T follicular helper cell (primary cell): ENCODE data around the gene SLC12A8.
"Not testable (repeated sequence)": the region's sequence is repeated elsewhere in the genome, so short reads cannot be mapped to it uniquely, and the experiment has no call there.

Experiments used
- DNase-seq: peaks from one replicate; pipeline ENCODE4 v3.0.0-alpha.2; 2020; ENCODE audit warnings: low read depth

The SLC12A8 gene

GRCh38 chr3:125112981-125113380 lies 99.6 kb downstream of the SLC12A8 start:
- DNase-seq = no peak

DNA sequence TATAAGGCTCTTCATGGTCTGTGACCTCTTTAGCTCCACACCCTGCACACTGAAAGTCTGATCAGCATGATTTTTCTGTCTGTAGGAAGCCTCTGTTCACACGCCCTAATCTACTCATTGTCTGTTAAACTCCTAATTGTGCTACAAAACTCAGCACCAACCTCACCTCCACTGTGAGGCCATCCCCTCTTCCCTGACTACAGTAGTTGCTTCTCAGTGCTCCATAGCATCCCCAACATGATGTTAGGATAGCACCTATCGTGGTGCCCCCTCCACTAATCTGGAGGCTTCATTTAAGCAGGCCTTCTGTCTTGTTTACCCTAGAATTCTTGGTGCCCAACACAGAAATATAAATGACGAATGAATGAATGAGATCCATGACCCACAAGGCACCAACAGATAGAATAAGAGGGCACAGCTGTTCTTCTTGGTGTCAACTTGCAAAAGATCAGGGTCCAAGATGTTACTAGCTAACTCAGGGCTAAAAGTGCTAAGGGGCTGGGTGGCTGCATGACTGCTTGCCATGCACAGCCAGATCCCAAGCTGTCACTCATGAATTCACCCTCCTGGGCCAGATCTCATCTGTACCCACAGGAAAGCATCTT lies 101.6 kb downstream of the SLC12A8 start:
- DNase-seq = no peak

- DNase-seq = no peak
Measured at GRCh38 chr3:125110016-125110875, 102.3 kb downstream of the SLC12A8 start.

GRCh38 chr3:125109536-125109925 lies 103.0 kb downstream of the SLC12A8 start:
- no peak for DNase-seq

- DNase-seq = no peak
Measured at GRCh38 chr3:125108833-125109535, 103.6 kb downstream of the SLC12A8 start.

DNA sequence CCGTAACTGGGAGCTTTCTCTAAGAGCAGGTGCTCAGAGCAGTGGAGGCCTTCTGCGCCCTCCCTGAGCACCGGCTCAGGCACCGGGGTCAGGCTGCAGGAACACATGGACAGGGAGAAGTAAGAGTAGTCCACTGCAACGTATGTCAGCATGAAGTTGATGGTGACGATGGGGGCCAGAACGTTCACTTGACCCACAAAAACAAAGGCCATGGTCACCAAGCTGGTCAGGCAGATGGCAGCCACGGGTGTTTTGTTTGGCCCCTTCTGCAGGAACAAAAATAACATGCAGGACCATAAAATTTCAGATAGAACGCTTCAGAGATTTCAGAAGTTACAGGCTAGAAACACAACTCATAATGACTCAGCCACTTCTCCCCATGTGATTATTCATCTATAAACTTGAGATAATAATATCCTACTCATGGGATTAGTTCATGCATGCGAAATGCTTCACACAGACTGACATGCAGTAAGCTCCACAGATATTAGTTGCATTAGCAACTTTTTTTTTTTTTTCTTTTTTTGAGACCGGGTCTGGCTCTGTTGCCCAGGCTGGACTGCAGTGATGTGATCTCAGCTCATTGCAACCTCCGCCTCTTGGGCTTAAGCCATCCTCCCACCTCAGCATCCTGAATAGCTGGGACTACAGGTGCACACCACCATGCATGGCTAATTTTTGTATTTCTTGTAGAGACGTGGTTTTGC lies 104.5 kb downstream of the SLC12A8 start:
- DNase-seq = no peak

- no peak for DNase-seq
Measured at GRCh38 chr3:125107363-125107762, 105.2 kb downstream of the SLC12A8 start.

DNA sequence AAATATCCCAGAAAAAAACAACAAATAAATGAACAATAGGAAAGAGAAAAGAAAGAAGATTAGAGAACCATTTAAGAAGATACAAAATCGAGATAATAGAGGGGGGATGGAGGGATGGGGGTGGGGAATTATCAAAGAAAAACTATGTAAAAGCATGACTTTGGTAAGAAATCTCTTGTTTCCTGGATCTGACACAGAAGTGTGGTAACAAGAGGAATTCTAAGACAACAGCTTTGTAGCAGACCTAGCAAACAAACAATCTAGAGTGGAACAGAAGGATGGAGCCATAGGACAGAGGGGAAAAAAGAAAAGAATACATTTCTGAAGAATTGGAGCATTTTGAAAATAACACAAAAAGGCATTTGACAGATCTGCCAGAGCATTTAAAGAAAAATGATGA lies 107.4 kb downstream of the SLC12A8 start:
- no peak for DNase-seq

- DNase-seq = no peak
Measured at GRCh38 chr3:125104639-125105038, 107.9 kb downstream of the SLC12A8 start.

DNA sequence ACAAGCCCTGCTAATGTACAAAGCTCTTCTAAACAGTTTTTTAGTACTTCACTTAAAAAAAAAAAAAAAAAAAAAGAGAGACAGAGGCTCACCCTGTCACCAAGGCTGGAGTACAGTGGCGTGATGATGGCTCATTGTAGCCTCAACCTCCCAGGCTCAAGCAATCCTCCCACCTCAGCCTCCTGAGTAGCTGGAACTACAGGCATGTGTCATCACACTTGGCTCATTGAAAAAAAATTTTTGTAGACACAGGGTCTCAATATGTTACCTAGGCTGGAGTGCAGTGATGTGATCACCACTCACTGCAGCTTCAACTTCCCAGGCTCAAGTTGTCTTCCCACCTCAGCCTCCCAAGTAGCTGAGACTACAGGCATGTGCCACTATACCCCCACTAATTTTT lies 109.1 kb downstream of the SLC12A8 start:
- DNase-seq = no peak

- DNase-seq = no peak
Measured at GRCh38 chr3:125102470-125102869, 110.1 kb downstream of the SLC12A8 start.

GRCh38 chr3:125098611-125099291 lies 113.8 kb downstream of the SLC12A8 start:
- no peak for DNase-seq

- DNase-seq = no peak
Measured at GRCh38 chr3:125090649-125091048, 121.9 kb downstream of the SLC12A8 start.

GRCh38 chr3:125087768-125088391 lies 124.7 kb downstream of the SLC12A8 start:
- DNase-seq = no peak

- DNase-seq = no peak
Measured at GRCh38 chr3:125085166-125085565, 127.4 kb downstream of the SLC12A8 start.

- no peak for DNase-seq
Measured at GRCh38 chr3:125083776-125084175, 128.8 kb downstream of the SLC12A8 start.

- not testable (repeated sequence) for DNase-seq
Measured at GRCh38 chr3:125082339-125082738, 130.2 kb downstream of the SLC12A8 start.

DNA sequence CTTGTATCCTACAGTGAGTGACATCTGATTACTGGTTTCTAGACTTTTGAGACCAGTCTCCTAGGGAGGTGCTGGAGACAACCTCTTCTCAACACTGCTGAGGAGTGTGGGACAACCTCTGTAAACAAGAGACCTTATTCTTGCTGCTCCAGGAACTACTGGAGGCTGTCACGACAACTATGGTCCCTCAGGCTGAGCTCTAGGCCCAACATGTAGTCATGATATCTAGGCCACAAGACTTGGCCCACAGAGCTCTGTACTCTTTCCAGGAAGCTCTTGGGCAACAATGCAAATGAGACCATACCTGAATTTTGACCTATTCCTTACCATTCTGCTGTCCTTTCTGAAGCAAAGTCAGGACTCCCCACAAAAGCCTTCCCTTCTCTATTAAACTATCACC lies 132.5 kb downstream of the SLC12A8 start:
- DNase-seq = no peak

DNA sequence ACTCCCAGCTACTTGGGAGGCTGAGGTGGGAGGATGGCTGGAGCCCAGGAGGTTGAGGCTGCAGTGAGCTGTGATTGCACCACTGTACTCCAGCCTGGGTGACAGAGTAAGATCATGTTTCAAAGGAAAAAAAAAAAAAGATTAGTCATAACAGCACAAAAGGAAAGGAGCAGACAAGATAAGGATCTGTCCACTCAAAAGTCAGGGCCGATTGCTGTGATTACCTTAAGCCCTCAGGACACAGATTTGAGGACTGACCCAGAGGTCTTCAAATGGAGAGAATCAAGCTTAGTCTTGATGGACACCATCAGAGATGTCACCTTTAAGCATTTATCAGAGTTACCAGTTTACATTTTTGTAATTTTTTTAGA lies 132.9 kb downstream of the SLC12A8 start:
- DNase-seq = no peak

- DNase-seq = no peak
Measured at GRCh38 chr3:125078951-125079674, 133.4 kb downstream of the SLC12A8 start.

DNA sequence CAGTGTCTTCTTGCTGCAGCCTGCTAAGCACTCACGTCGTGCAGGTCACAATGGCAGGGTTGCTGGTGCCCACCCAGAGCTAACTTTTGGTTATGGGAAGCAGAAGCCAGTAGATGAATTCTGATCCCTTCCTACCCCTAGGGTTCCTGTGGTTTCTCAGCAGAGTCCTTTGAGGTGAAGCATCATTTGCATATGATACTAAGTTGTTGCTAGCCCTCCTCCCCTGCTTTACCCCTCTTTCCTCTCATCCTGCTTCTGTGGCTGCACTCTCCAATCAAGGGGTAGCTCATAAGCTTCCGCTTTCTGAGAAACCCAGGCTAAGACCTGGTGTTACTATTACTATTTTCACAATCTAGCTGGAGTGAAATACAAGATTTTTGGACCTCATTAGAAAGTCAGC lies 134.7 kb downstream of the SLC12A8 start:
- no peak for DNase-seq
